GM19099 (cell line): ENCODE data around the gene ZKSCAN8.

Experiments
- POLR2A ChIP-seq: IDR thresholded peaks from 3 replicates; pipeline ENCODE4 v1.6.1; 2011; ENCODE audit warnings: low read depth; ENCODE audit not compliant: insufficient read length; ENCODE audit errors: extremely low read depth

ZKSCAN8 gene

DNA sequence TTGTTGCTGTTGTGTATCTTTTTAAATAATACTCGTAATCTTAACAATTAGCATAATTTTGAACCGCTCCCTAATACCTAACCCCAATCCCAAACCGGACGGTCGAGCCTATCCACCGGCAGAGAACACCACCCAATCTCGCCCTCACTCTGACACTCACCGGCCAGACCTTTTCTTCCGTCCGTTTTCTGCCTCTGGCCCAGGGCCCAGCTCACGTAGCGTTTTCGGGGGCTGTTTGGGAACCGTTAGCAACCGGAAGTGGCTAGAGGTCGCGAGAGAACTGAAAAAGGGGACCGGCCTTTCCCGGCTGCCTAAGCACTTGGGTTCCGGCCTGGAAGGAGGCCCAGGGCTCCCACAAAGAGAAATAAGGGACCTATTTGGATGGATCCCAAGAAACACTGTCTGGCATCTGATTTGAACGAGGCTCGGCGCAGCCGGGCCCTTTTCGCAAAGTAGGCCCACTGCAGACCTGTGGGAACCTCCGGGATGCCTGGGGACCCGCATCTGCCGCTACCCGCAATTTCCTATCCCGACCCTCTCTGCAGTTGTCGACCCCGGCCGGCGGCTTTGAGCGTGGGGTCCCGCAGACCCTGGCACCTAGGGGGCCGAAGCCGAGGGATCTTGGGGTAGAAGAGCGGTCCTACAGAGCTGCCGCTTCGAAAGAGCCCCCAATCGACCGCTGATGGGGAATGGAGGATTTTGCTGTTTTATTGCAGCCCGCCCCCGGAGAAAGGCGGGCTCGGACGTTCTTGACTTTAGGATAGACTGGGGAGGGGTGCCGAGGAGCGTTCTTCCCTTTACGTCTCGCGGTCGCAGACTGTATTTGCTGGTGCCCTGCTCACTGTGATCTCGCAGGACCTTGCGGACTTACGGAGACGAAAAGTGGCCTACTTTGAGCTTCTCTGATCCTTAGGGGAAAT lies 4.8 kb upstream of the ZKSCAN8 start:
- TF ChIP-seq POLR2A = peak; percentile 86

DNA sequence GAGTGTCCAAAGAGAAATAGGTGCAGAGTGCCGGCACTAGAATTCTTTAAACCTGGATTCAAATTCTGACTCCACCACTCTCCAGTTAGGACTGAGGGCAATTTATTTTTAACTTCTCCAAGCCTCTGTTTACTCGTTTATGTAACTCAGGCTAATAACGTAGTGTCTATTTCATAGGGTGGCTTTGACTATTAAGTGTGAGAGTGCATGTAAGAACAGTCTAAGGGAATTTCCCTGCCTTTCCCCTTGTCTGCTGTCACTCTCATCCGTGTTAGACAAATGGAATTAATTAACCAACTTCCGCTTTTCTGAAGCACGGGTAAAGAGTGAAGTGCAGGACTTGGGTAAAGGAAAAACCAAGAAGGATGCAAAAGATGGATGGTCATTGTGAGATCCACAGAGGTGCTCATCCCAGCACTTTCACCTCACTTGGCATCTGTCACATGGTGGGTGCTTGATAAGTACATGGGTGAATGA lies 4.1 kb upstream of the ZKSCAN8 start:
- TF ChIP-seq POLR2A = no peak

DNA sequence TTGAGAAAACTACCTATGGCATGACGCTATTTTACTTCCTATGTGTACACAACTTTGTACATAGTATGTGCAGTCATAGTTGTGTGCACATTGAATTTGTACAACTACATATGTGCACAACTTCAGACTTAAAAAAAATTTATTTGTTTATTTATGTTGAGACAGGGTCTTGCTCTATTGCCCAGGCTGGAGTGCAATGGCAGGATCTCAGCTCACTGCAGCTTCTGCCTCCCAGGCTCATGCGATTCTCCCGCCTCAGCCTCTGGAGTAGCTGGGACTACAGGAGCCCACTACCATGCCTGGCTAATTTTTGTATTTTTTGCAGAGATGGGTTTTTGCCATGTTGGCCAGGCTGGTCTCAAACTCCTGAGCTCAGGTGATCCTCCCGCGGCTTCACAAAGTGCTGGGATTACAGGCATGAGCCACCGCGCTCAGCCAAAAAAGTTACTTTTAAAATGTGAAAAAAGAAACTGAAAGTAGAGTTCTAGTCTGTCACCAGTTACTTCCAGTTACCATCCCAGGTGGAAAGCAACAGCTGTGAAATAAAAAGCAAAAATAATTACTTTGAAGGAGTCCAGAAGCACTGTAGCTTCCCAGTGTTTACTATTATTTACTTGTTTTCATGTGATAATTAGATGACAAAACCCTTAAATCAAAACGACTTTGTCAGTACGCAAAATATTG lies 1.7 kb upstream of the ZKSCAN8 start:
- TF ChIP-seq POLR2A = no peak

DNA sequence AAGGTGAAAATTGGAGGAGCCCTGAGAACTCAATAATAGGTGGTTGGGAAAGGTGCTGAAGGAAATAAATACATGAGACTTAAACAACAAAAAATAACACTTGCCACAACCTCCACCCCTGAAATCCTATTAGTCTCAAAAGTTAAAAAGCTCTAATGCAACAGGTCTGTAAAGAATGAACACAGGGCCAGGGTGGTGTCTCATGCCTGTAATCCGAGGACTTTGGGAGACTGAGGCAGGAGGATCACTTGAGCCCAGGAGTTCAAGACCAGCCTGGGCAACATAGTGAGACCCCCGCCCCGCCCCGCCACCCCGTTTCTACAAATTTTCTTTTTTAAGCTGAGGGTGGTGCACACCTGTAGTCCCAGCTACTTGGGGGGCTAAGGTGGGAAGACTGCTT lies 1.1 kb upstream of the ZKSCAN8 start:
- TF ChIP-seq POLR2A = no peak

DNA sequence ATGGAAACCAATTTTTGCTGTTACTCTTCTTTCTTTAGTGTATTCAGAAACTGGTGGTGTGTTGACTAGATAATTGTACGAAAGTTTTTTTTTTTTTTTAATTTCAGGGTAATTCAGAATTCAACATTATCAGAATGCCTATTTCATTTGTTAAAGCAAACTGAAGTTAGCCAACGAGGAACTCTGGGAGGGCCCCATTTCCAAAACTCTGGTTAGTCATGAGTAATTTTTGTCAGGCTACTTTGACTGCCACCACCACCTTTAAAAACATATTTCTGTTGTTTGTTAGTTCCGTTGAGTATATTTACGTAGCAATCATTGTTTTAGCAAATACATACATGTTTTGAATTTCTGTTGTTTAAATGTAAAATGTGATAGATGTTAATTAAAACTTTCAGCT lies 763 bp downstream of the ZKSCAN8 start:
- no peak for TF ChIP-seq POLR2A

DNA sequence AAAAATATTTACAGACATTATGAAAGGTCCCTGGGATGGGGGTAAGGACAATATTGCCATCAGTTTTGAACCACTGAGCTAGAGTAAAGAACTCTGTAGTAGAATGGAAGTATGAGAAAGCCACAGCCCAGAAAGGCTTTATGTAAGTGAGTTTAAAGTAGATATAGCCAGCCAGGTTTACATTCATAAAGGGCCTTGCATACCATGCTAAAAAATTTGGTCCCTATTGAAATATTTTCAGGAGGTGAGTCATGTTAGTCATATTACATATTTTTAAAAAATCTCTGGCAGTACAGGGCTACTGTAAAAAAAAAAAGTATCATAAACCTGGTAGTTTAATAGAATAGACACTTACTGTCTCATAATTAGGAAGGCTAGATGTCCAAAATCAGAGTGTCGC lies 3.5 kb downstream of the ZKSCAN8 start:
- no peak for TF ChIP-seq POLR2A

DNA sequence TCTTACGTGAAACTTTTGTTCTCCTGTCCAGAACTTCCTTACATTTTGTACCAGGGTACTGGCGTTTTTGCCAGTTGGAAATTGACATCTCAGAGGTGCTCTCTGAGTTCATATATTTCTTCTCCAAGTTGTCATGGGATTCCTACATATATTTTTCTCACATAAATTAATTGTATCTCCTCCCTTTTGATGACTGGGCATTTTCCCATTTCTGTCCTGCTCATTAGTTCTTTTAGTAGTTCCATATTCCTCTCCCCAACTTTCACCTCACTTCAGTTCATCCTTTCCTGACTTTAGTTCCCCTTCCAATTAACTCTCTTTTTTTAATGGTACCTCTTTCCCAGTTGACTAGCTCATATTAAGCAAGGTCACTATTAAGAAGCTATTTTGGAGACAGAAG lies 10.8 kb downstream of the ZKSCAN8 start:
- TF ChIP-seq POLR2A = no peak

DNA sequence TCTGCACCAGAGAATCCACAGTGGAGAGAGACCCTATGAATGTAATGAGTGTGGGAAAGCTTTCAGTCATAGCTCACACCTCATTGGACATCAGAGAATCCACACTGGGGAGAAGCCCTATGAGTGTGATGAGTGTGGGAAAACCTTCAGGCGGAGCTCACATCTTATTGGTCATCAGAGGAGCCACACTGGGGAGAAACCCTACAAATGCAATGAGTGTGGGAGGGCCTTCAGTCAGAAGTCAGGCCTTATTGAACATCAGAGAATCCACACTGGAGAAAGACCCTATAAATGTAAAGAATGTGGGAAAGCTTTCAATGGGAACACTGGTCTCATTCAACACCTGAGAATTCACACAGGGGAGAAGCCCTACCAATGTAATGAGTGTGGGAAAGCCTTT lies 11.9 kb downstream of the ZKSCAN8 start:
- TF ChIP-seq POLR2A = no peak

DNA sequence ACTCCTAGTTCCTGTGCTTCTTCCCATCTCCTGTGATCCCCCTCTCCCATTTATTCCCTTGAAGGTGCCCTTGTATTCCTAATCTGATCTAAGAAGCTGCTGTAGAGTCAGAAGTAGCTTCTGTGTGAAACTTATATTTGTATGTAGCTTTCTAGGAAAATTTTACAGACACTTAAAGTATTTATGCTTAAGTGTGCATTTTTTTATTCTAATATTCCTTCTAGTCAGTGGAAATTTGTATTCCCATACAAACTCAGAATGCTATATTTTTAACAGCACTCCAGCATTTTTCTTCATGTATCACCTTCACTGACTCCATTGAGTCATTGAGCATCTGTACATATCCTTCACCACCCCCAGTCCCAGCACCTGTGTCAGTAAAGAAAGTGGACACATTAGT lies 12.7 kb downstream of the ZKSCAN8 start:
- no peak for TF ChIP-seq POLR2A

DNA sequence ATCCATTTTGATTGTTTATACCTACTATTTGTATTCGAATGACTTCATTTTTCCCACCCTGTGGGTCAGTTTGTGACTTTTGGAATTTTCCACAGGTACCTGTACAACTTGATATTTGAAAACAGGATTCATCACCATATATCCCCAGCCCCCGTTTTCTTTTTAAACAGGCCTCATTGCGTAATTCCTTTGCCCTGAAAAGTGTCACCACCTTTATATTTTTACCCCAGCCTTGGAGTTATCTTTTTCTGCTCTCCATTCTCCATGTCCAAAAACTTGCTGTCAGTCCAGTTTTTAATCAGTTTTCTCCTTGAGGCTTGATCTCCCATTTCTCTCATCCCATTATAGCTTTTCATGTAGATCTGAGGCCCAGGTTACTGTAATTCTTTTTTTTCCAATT lies 16.6 kb downstream of the ZKSCAN8 start:
- TF ChIP-seq POLR2A = no peak

DNA sequence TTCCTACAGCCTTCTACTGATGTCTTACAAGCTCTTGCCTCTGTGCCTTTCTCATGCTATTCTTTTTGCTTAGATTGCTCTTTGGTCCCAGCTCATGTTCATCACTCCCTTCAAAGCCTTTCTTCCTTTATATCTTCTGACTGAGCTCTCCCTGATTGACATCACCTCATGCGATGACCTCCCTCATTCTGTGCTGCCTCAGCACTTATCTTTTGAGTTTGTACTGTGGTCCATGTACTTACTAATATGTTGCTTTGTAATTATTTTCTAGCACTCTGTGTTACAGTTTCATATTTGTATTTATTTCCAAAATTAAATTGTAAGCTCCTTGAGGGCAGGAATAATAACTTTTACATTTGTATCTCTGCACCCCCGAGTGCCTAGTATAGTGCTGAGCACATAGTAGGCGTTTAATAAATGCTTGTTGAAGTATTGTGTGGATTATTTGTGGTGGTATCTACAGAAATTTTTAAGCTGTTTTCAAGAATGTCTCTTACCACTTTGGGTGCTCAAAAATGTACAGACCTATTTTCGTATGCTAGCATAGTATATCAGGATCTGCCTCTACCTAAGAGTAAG lies 17.4 kb downstream of the ZKSCAN8 start:
- TF ChIP-seq POLR2A = no peak

DNA sequence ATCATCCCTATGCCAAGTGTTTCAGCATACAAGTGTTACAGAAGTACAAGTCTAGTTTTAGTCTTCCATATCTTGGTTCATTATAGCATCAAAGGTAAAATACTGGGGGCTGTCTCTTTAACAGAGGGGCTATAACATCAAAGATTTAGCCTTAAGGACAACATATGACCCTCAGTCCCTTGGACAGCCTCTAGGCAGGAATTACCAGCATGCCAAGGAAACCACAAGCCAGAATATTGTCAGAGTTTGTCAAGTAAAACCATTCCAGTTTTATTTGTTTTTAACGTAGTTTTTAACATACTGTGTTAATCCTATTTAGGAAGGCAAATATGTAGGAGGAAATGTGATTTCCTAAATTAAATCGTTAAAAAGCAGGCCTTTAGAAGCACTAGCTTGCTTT lies 18.6 kb downstream of the ZKSCAN8 start:
- no peak for TF ChIP-seq POLR2A

DNA sequence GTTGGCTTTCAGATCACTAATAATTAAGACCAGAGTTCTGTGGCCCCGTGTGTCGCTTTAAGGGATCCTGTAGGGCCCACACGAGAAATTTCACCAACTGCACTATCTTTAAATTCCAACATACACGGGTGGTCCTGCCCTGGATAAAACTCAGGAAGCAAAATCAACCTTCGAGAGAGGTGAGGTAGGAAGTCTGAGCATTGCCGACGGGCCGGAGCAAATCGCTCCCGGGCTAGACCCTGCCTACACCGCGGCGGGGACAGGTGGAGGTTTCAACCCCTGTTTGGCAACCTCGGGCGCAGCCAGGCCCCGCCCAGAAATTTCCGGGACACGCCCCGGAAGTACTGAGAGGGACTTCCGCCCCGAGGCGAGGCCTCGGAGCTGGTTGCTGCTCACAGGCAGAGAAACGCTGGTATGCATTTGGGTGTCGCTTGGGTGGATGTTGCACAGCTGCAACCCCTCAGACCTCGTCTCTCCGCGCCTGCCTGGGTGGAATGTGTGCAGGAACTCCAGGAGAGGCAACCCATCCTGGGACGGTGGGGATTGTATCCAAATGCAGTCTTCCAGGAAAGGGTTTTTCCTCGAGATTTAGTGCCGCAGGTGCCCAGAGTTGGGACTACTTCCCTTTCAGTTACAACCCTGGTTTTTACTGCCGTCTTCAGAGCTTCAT lies 19.9 kb downstream of the ZKSCAN8 start:
- TF ChIP-seq POLR2A = peak; percentile 97

DNA sequence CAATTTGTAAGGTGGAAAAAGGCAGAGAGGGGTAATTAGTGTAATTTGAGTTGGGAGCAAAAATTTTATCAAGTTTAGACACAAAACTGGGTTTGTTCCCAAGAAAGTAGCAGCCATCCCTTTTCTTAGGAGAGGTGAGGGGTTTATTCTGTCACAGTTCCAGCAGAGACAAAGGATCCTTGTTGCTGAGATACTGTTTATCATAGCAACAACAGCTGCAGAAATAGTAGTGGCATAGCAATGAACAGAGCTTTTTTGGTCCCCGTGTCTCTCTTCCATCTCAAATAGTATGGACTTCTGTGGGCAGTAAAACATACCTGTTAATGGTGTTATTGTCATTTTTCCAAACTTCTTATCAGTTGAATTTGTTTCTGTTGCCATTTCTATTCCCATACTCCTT lies 23.9 kb downstream of the ZKSCAN8 start:
- TF ChIP-seq POLR2A = no peak

DNA sequence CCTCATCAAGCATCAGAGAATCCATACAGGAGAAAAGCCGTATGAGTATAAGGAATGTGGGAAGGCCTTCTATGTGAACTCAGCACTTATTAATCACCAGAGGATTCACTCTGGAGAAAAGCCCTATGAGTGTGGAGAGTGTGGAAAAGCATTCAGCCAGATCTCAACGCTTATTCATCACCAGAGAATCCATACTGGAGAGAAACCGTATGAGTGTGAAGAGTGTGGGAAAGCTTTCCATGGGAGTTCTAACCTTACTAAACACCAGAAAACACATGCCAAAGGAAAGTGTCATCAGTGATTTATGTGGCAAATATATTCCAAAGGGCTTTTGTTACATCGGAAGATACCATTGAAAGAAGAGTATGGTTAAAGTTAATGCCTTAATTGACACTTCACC lies 25.4 kb downstream of the ZKSCAN8 start:
- no peak for TF ChIP-seq POLR2A
